Smooth muscle cell (in vitro differentiated cells): Measurements from ENCODE around the gene ALDH5A1. TPM values are rescaled to one million over a fixed set of nuclear protein-coding genes. Genes with fewer than 3 reads are reported as not detected.
A peak's percentile ranks its signal among the peaks of the same experiment; 100 is the strongest.

Experiments
- DNase-seq: peaks from one replicate; lab custom pipeline; 2025; ENCODE audit not compliant: unreplicated experiment; lab: John Stamatoyannopoulos, UW
- H2AFZ ChIP-seq: fragments of 200-600 bp; sonication (generic); 2 replicates; pipeline ENCODE4 v1.6.0; 2016; ENCODE audit warnings: antibody characterized with exemption, low read depth, mild to moderate bottlenecking
- H3F3A ChIP-seq: fragments of 200-600 bp; sonication (generic); 2 replicates; pipeline ENCODE4 v1.6.0; 2017; ENCODE audit warnings: antibody characterized with exemption, low read depth
- H3K27ac ChIP-seq: fragments of 200-600 bp; sonication (generic); 2 replicates; pipeline ENCODE4 v1.5.1; 2016; ENCODE audit warnings: low read depth, mild to moderate bottlenecking
- H3K27me3 ChIP-seq: fragments of 200-600 bp; sonication (generic); 2 replicates; pipeline ENCODE4 v1.6.1; 2016; ENCODE audit warnings: low read depth, mild to moderate bottlenecking
- H3K36me3 ChIP-seq: fragments of 200-600 bp; sonication (generic); 2 replicates; pipeline ENCODE4 v1.5.1; 2016; ENCODE audit warnings: low read depth
- H3K4me1 ChIP-seq: fragments of 200-600 bp; sonication (generic); 2 replicates; pipeline ENCODE4 v1.5.1; 2016; ENCODE audit warnings: low read depth
- H3K4me2 ChIP-seq: fragments of 200-600 bp; sonication (generic); 2 replicates; pipeline ENCODE4 v1.6.0; 2016; ENCODE audit warnings: mild to moderate bottlenecking
- H3K4me3 ChIP-seq: fragments of 200-600 bp; sonication (generic); 2 replicates; pipeline ENCODE4 v1.5.1; 2016; ENCODE audit warnings: mild to moderate bottlenecking
- H3K79me2 ChIP-seq: fragments of 200-600 bp; sonication (generic); 2 replicates; pipeline ENCODE4 v1.6.0; 2016; ENCODE audit warnings: low read depth, mild to moderate bottlenecking
- H3K9ac ChIP-seq: fragments of 200-600 bp; sonication (generic); 2 replicates; pipeline ENCODE4 v1.6.0; 2016; ENCODE audit warnings: low read depth
- H3K9me3 ChIP-seq: fragments of 200-600 bp; sonication (generic); replicated peaks from 2 replicates; pipeline ENCODE4 v1.5.1; 2016; ENCODE audit warnings: low read depth
- H4K20me1 ChIP-seq: fragments of 200-600 bp; sonication (generic); 2 replicates; pipeline ENCODE4 v1.6.0; 2016; ENCODE audit warnings: low read depth
- WGBS: methylation state at CpG from one replicate; pipeline ENCODE4 v1.1.7; 2016; ENCODE audit warnings: low lambda C conversion rate; 5-methylcytosine and 5-hydroxymethylcytosine counted together
- polyA plus RNA-seq: library from polyadenylated mRNA; unstranded; fragments of >200 nt; fragmentation: Nextera tagmentation; extraction: Ambion mirVana; gene quantifications from 2 replicates; pipeline ENCODE4 v1.2.1, GENCODE V29; 2016
- total RNA-seq: library from RNA; depleted of rRNA; stranded (reverse); fragments of >200 nt; gene quantifications from 2 replicates; pipeline ENCODE4 v1.2.3, GENCODE V29; 2014
- TF ChIP-seq, protein P1 (sequence below): fragments of 200-600 bp; sonication (generic); IDR thresholded peaks from 2 replicates; pipeline ENCODE4 v1.5.1; 2017; ENCODE audit warnings: borderline replicate concordance, mild to moderate bottlenecking, antibody characterized with exemption; ENCODE audit not compliant: insufficient read depth, poor library complexity, severe bottlenecking

The ALDH5A1 gene
- total and polyA plus RNA-seq, 2 experiments from 2014 or later: 1.7 to 3.0 TPM

DNA sequence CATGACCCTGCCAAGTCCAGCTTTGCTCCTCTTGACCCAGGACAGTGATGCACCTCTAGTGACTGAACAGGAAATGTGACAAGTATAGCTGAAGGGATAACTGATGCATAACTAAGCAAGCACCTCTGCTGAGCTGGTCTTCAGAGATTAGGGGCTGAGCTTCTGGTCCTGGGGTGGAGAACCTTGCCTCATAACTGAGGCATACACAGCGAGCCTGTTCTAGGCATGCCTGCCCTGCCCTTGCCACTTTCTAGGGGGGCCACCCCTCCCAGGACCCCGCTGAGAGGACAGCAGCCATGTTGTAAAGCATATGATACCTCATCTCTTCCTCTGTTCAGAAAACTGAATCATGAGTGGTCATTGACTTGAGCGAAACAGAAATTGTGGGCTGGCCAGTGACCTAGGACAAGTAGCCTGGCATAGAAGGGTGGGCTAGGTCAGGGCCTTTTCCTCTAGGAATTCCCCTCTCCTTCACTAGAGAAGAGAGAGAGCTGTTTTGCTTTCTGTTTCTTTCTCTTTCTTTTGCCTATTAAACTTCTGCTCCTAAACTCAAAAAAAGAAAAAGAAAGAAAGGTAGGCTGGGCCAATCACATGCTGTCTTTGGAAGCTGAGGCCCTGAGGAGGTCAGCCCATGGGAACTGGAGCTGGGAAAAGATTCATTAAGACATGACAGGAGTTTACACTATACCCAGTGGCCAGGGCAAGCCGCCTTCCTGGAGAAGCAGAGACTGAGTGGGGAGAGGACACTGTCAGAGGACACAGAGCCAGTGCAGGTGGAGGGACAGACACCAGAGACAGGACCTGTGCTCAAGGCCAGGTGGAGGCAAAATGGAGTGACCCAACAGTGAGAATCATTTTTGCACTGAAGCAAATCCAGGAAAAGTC, 23.1 kb downstream of the ALDH5A1 start:
- no peak for DNase-seq
- 90% methylated on average over 4 of the region's 4 CpGs for WGBS
- no peaks in the 10 kb centered on the region for H3K4me1 ChIP-seq

DNA sequence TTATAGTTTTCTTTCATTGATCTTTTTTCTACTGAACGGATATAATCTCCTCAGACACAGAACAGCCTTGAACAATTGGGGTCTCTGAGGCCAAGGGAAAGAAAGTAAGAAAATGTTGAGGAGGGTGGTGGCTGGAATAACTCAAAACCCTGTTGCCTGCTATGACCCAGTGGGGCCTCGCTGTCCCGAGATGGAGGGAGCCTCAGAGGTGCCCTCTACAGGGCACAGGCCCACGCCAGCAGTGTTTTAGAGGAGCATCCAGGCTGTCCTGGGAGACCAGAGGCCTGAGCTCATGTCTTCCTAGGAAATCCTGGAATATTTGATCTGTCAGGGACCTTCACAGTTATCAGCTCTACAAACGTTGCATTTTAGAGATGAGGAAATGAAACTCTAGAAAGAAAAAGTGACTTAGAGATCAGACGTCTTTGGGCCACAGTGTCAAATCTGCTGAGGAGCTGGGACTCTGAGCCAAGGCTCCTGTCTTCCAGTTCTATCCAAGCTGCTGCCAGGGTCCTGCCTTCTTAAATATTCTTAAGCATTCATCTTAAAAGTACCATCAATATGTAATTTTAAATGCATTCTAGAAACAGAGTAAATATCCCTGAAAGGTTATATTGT, 26.3 kb downstream of the ALDH5A1 start:
- Histone ChIP-seq H3K36me3 (no peaks in the 10 kb centered on the region), H3F3A (no peaks in the 10 kb centered on the region), H3K4me1 (no peaks in the 10 kb centered on the region), H3K4me2 (no peak overlapping the region), H3K9ac (no peak overlapping the region), H3K4me3 (no peak overlapping the region), H3K27me3 (no peaks in the 10 kb centered on the region), H3K27ac (no peak overlapping the region), H3K79me2 (no peaks in the 10 kb centered on the region), H3K9me3 (no peaks in the 10 kb centered on the region), H2AFZ (peak overlapping the region; percentile 10), H4K20me1 (no peaks in the 10 kb centered on the region)
- TF ChIP-seq, protein P1, sequence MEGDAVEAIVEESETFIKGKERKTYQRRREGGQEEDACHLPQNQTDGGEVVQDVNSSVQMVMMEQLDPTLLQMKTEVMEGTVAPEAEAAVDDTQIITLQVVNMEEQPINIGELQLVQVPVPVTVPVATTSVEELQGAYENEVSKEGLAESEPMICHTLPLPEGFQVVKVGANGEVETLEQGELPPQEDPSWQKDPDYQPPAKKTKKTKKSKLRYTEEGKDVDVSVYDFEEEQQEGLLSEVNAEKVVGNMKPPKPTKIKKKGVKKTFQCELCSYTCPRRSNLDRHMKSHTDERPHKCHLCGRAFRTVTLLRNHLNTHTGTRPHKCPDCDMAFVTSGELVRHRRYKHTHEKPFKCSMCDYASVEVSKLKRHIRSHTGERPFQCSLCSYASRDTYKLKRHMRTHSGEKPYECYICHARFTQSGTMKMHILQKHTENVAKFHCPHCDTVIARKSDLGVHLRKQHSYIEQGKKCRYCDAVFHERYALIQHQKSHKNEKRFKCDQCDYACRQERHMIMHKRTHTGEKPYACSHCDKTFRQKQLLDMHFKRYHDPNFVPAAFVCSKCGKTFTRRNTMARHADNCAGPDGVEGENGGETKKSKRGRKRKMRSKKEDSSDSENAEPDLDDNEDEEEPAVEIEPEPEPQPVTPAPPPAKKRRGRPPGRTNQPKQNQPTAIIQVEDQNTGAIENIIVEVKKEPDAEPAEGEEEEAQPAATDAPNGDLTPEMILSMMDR: peak; percentile 48
- 15% methylated on average over 6 of the region's 6 CpGs for WGBS
- peak; percentile 2 for DNase-seq

More for the DNA sequence above, 23.1 kb downstream of the ALDH5A1 start:
- Histone ChIP-seq H4K20me1 (no peaks in the 10 kb centered on the region), H3K9me3 (no peaks in the 10 kb centered on the region), H2AFZ (no peak overlapping the region), H3K27me3 (no peaks in the 10 kb centered on the region), H3K27ac (no peak overlapping the region), H3K36me3 (no peaks in the 10 kb centered on the region), H3F3A (no peaks in the 10 kb centered on the region), H3K4me3 (no peak overlapping the region), H3K79me2 (no peaks in the 10 kb centered on the region), H3K9ac (no peak overlapping the region), H3K4me2 (no peak overlapping the region)
- TF ChIP-seq, protein P1: no peak

DNA sequence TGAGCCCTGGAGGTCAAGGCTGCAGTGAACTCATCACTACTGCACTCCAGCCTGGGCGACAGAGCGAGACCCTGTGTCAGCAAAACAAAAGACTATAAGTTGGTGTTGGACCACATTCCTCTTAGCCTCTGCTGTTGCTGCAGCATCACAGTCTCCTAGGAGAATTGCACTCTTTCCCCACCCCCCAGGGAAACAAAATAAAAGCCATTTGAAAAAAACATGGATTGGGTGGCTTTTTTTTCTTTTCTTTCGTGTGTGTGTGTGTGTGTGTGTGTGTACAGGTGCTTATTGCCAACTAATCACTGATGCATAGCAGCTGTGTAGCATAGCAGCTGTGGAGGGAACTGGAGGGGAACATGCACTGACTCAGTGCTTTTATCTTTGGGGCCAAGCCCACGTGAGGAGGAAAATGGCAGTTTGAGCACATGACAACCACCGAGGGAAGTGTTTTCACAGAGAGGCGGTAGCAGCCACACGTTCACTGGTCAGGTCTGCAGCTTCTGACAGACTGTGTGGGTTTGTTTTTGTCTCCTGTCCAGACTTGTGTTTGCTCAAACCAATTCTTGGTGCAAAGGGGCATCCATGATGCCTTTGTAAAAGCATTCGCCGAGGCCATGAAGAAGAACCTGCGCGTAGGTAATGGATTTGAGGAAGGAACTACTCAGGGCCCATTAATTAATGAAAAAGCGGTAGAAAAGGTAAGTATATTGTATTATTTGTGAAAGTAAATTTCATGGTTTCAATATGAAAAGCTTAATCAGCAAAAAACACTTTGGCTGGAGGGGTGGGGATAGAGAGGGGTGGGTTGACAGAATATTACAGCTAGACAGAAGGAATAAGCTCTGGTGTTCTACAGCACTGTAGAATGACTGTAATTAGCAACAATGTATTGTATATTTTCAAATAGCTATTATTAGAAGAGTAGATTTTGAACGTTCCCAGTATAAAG, 27.7 kb downstream of the ALDH5A1 start:
- TF ChIP-seq, protein P1: no peak
- Histone ChIP-seq H3K4me2 (no peak overlapping the region), H3K27ac (no peak overlapping the region), H3K79me2 (no peaks in the 10 kb centered on the region), H3K9me3 (no peaks in the 10 kb centered on the region), H2AFZ (no peak overlapping the region), H3K4me3 (no peak overlapping the region), H3K4me1 (no peaks in the 10 kb centered on the region), H4K20me1 (no peaks in the 10 kb centered on the region), H3F3A (no peaks in the 10 kb centered on the region), H3K9ac (no peak overlapping the region), H3K27me3 (no peaks in the 10 kb centered on the region), H3K36me3 (no peaks in the 10 kb centered on the region)
- WGBS: 83% methylated on average over 13 of the region's 13 CpGs
- no peak for DNase-seq
